ENCODE measurements around the gene GLP1R.
A peak's percentile ranks its signal among the peaks of the same experiment; 100 is the strongest.

The GLP1R gene

GRCh38 chr6:39114704-39115599, 66.4 kb downstream of the GLP1R start, which contains the start of gene SAYSD1 (continued):
- TF ChIP-seq ZNF132 (tag by site-specific recombination; IDR thresholded peaks at IDR 0.05; ENCODE audit: borderline replicate concordance) (no peak), ZNF341 (tag by site-specific recombination; IDR thresholded peaks at IDR 0.05; ENCODE audit: low read depth) (peak; percentile 89), ZNF157 (tag by site-specific recombination; IDR thresholded peaks at IDR 0.05) (no peak), ZNF670 (tag by site-specific recombination; IDR thresholded peaks at IDR 0.05; ENCODE audit: low read depth) (no peak), YY1 (tag by site-specific recombination; IDR thresholded peaks at IDR 0.05) (peak; percentile 82), ZNF239 (tag by site-specific recombination; IDR thresholded peaks at IDR 0.05) (peak; percentile 55; the same call in 1 of the 2 replicates), ZNF121 (tag by site-specific recombination; IDR thresholded peaks at IDR 0.05) (peak; percentile 59; the same call in 1 of the 2 replicates), ZNF768 (tag by site-specific recombination; IDR thresholded peaks at IDR 0.05) (peak; percentile 40; the same call in 1 of the 2 replicates), KLF8 (tag by site-specific recombination; IDR thresholded peaks at IDR 0.05) (peak; percentile 97), ZNF175 (tag by site-specific recombination; IDR thresholded peaks at IDR 0.05) (no peak), ZNF645 (tag by site-specific recombination; IDR thresholded peaks at IDR 0.05) (no peak), ZBTB26 (tag by site-specific recombination; optimal IDR thresholded peaks at IDR 0.05) (peak; percentile 99), ZBTB17 (tag by site-specific recombination; IDR thresholded peaks at IDR 0.05) (peak; percentile 89), ZNF2 (tag by site-specific recombination; IDR thresholded peaks at IDR 0.05) (peak; percentile 90), GLI2 (tag by site-specific recombination; IDR thresholded peaks at IDR 0.05; ENCODE audit: borderline replicate concordance, low read depth) (no peak), ZNF37A (tag by site-specific recombination; IDR thresholded peaks at IDR 0.05) (no peak), GLIS2 (tag by site-specific recombination; IDR thresholded peaks at IDR 0.05) (peak; percentile 92), ZSCAN16 (tag by site-specific recombination; IDR thresholded peaks at IDR 0.05) (0 out of 2 replicates have a peak, but pooled peaks have one; percentile 40), SALL2 (tag by site-specific recombination; IDR thresholded peaks at IDR 0.05; ENCODE audit: borderline replicate concordance) (no peak), ZNF433 (tag by site-specific recombination; IDR thresholded peaks at IDR 0.05; ENCODE audit: low read depth) (no peak), ZFP37 (tag by site-specific recombination; IDR thresholded peaks at IDR 0.05) (no peak; the same call in none of the 2 replicates), SP3 (tag by site-specific recombination; IDR thresholded peaks at IDR 0.05) (peak; percentile 81), ZNF707 (tag by site-specific recombination; IDR thresholded peaks at IDR 0.05) (no peak), KLF16 (tag by site-specific recombination; IDR thresholded peaks at IDR 0.05) (peak; percentile 93), TCF7L2 (IDR thresholded peaks at IDR 0.05; ENCODE audit: borderline replicate concordance, low read depth, low read length) (no peak), EGR2 (tag by site-specific recombination; IDR thresholded peaks at IDR 0.05; ENCODE audit: low read depth) (no peak), ZNF560 (tag by site-specific recombination; IDR thresholded peaks at IDR 0.05; ENCODE audit: borderline replicate concordance) (no peak), ZBTB1 (tag by site-specific recombination; IDR thresholded peaks at IDR 0.05) (no peak), ZNF202 (tag by site-specific recombination; IDR thresholded peaks at IDR 0.05; ENCODE audit: borderline replicate concordance) (no peak), MEIS1 (CRISPR knock-in tag; IDR thresholded peaks at IDR 0.05; ENCODE audit: borderline replicate concordance) (no peak), ZNF629 (tag by site-specific recombination; IDR thresholded peaks at IDR 0.05) (peak; percentile 76)
- TF ChIP-seq, protein P1, sequence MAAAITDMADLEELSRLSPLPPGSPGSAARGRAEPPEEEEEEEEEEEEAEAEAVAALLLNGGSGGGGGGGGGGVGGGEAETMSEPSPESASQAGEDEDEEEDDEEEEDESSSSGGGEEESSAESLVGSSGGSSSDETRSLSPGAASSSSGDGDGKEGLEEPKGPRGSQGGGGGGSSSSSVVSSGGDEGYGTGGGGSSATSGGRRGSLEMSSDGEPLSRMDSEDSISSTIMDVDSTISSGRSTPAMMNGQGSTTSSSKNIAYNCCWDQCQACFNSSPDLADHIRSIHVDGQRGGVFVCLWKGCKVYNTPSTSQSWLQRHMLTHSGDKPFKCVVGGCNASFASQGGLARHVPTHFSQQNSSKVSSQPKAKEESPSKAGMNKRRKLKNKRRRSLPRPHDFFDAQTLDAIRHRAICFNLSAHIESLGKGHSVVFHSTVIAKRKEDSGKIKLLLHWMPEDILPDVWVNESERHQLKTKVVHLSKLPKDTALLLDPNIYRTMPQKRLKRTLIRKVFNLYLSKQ (tag by site-specific recombination; IDR thresholded peaks at IDR 0.05; ENCODE audit: borderline replicate concordance) = no peak
- TF ChIP-seq, protein P2, sequence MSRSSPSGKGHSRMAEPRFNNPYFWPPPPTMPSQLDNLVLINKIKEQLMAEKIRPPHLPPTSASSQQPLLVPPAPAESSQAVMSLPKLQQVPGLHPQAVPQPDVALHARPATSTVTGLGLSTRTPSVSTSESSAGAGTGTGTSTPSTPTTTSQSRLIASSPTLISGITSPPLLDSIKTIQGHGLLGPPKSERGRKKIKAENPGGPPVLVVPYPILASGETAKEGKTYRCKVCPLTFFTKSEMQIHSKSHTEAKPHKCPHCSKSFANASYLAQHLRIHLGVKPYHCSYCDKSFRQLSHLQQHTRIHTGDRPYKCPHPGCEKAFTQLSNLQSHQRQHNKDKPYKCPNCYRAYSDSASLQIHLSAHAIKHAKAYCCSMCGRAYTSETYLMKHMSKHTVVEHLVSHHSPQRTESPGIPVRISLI (tag by site-specific recombination; IDR thresholded peaks at IDR 0.05) = no peak
- TF ChIP-seq, protein P3, sequence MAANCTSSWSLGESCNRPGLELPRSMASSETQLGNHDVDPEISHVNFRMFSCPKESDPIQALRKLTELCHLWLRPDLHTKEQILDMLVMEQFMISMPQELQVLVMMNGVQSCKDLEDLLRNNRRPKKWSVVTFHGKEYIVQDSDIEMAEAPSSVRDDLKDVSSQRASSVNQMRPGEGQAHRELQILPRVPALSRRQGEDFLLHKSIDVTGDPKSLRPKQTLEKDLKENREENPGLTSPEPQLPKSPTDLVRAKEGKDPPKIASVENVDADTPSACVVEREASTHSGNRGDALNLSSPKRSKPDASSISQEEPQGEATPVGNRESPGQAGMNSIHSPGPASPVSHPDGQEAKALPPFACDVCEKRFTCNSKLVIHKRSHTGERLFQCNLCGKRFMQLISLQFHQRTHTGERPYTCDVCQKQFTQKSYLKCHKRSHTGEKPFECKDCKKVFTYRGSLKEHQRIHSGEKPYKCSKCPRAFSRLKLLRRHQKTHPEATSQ (tag by site-specific recombination; IDR thresholded peaks at IDR 0.05) = peak; percentile 98

All from HEK293 (cell line).